ENCODE measurements around the gene GAPDHS.

DNA sequence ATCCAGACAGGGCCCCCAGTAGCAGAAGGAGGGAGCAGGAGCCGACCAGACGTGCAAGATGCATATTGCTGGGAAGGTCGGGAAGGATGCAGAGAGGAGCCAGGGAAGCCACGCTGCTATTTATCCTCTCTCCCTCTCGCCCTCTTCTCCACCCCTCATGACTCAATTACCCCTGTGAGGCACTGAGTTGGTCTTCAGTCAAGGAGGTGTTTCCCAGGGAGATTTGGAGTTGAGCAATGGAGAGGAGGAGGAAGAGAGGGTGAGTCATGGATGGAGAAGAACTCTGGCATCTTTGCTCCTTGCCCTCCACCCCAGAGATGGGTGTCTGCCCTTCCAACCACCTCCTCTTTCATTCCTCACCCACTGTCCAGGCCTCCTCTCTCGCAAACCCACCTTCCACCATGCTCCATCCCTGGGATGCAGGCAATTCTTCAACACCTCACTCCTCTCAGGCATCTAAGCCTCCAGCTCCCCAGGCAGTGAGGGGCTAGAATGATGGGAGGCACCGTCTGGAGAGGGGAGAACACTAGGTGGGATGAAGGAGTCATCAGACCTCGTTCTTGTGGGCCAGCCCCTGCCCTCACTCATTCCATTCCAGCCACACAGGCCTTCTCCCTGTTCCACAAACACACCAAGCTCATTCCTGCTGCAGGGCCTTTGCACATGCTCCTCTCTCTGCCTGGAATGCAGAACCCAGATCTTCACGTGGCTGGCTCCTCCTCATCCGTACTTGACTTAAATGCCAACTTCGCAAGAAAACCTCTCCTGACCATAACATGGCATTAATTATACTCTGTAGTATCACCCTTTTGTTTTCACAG is 4.8 kb upstream of the GAPDHS start, which contains the start of gene SBSN:
- TF ChIP-seq CTCF (IDR thresholded peaks at IDR 0.05) (no peak), POLR2A (IDR thresholded peaks at IDR 0.05) (no peak)
